ENCODE data around the gene QKI. TPM values are rescaled to one million over a fixed set of nuclear protein-coding genes. Genes with fewer than 3 reads are reported as not detected.

The QKI gene
- total and polyA plus RNA-seq, 2 of the 8 experiments (the other 6 are each of a cell fraction or from before 2014, with no cell fraction given) = 181 to 183 TPM

GRCh38 chr6:163369628-163370365 lies 44.7 kb upstream of the QKI start (continued):
- TF ChIP-seq SIN3A (conservative IDR thresholded peaks at IDR 0.05 in 1 of 2, IDR thresholded peaks at IDR 0.05 in 1 of 2; ENCODE audit: low read depth in 1 of 2, low read length in 2 of 2) = no peak
- TF ChIP-seq HDAC2 (IDR thresholded peaks at IDR 0.05; ENCODE audit: borderline replicate concordance in 1 of 2, low read depth in 2 of 2, low read length in 2 of 2) = no peak
- TF ChIP-seq EZH2 (IDR thresholded peaks at IDR 0.05; ENCODE audit: low read depth, low read length, severe bottlenecking) = no peak
- no peak for TF ChIP-seq TBP (IDR thresholded peaks at IDR 0.05; ENCODE audit: low read depth, low read length)
- no peak for TF ChIP-seq CREB1 (IDR thresholded peaks at IDR 0.05)
- TF ChIP-seq KDM4A (IDR thresholded peaks at IDR 0.05; ENCODE audit: low read depth, low read length, severe bottlenecking) = no peak
